BJ (cell line): ENCODE measurements around the gene ZBTB46. TPM values are rescaled to one million over a fixed set of nuclear protein-coding genes. Genes with fewer than 3 reads are reported as not detected.

Experiments used
- CTCF ChIA-PET: fragments of 350-600 bp; formaldehyde crosslinking; extraction: SDS; loops from one replicate; lab custom pipeline; 2021; ENCODE audit warnings: antibody characterized with exemption, inconsistent platforms; lab: Yijun Ruan, JAX
- POLR2A ChIA-PET: fragments of 300-600 bp; sonication (Branson Sonifier 250); formaldehyde crosslinking; extraction: SDS; loops from one replicate; lab custom pipeline; 2021; ENCODE audit warnings: antibody characterized with exemption; lab: Charles Lee
- DNase-seq: peaks from one replicate; pipeline ENCODE4 v3.0.0-alpha.2; 2011; ENCODE audit warnings: low read depth
- H3K27me3 ChIP-seq: 2 replicates; pipeline ENCODE4 v1.6.0; 2011; ENCODE audit warnings: low read length; ENCODE audit not compliant: control insufficient read depth, insufficient read depth
- H3K36me3 ChIP-seq: 2 replicates; pipeline ENCODE4 v1.5.1; 2011; ENCODE audit warnings: low read length; ENCODE audit not compliant: control insufficient read depth, insufficient read depth
- H3K4me3 ChIP-seq: 2 replicates; pipeline ENCODE4 v1.5.1; 2011; ENCODE audit warnings: low read depth, mild to moderate bottlenecking, control low read depth, low read length
- CTCF ChIP-seq: IDR thresholded peaks from 2 replicates; pipeline ENCODE4 v1.5.1; 2011; ENCODE audit warnings: low read depth, mild to moderate bottlenecking, control low read depth, inconsistent platforms, low read length, moderate library complexity; ENCODE audit not compliant: insufficient read depth
- polyA plus RNA-seq: library from polyadenylated mRNA; depleted of rRNA; stranded (reverse); fragments of >200 nt; gene quantifications from 2 replicates; pipeline ENCODE4 v1.2.3, GENCODE V29; 2011

Gene ZBTB46
- polyA plus RNA-seq, 1 experiment = 0.32 TPM

GRCh38 chr20:63840405-63840828, 9.4 kb upstream of the ZBTB46 start:
- CTCF ChIA-PET = no interaction called here
- Histone ChIP-seq H3K36me3 (no peaks in the 10 kb centered on the region), H3K27me3 (peaks cover 2% of the 10 kb centered on the region), H3K4me3 (no peak overlapping the region)
- no peak for TF ChIP-seq CTCF
- no peak for DNase-seq
- POLR2A ChIA-PET = no interaction called here

DNA sequence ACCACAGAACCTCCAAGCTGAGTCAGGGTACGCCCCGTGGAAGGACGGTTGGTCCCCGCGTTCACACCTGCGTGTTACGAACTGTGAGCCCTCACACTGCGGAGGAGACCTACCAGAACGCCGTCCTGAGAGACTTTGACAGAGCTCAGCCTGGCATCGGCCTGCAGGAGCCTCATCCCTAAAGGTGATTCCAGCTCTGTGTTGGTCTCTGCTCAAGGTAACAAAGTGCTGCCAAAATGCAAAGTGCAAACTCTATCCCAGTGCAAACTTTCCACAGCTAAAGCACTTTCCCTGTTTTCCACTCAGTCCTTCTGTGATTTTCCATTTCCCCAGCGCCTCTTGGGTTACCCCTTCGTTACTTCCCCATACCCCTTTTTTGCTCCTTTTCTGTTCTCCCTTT, 8.6 kb upstream of the ZBTB46 start:
- POLR2A ChIA-PET = no interaction called here
- CTCF ChIA-PET = no interaction called here
- DNase-seq = no peak

DNA sequence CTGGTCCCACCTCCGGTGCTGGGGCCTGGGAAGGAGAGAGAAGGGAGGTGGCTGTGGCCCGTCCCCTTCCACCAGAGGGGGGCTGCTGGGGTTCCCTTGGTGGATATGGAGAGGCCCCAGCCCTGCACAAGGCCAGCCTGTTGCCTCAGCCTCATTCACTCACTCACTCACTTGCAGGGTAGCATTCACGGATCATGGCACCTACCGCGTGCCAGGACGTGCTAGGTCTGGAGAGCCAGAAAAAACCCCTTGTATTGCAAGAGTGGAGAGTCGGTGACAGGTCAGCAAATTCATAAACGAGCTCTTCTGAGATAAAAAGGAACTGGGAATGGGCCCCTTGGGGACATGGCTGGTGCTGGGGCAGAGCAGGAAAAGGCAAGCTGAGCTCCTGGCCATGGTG, 6.4 kb upstream of the ZBTB46 start:
- Histone ChIP-seq H3K27me3 (no peaks in the 10 kb centered on the region; the same call in none of the 2 replicates), H3K36me3 (no peaks in the 10 kb centered on the region), H3K4me3 (no peak overlapping the region)
- CTCF ChIA-PET = interaction anchor here (1.6 kb wide), 1 partner anchor 62 kb away, joined by 4 read pairs; no protein-coding TSS in a partner anchor
- POLR2A ChIA-PET = no interaction called here
- no peak for TF ChIP-seq CTCF
- DNase-seq = no peak

More for the DNA sequence above, 8.6 kb upstream of the ZBTB46 start:
- Histone ChIP-seq H3K27me3 (peaks cover 2% of the 10 kb centered on the region), H3K36me3 (no peaks in the 10 kb centered on the region), H3K4me3 (no peak overlapping the region)
- TF ChIP-seq CTCF = no peak

GRCh38 chr20:63836458-63837344, 5.6 kb upstream of the ZBTB46 start:
- no peak for DNase-seq
- no peak overlapping the region for H3K4me3 ChIP-seq
- ChIA-PET CTCF (interaction anchor here (1.6 kb wide), 1 partner anchor 61 kb away, joined by 4 read pairs; no protein-coding TSS in a partner anchor), POLR2A (no interaction called here)
- H3K36me3 ChIP-seq = no peaks in the 10 kb centered on the region
- no peaks in the 10 kb centered on the region; the same call in none of the 2 replicates for H3K27me3 ChIP-seq
- TF ChIP-seq CTCF = no peak
